ENCODE measurements around the gene INTS3. TPM values are rescaled to one million over a fixed set of nuclear protein-coding genes. Genes with fewer than 3 reads are reported as not detected.

The INTS3 gene
- total and polyA plus RNA-seq, 7 donors: 11.3 to 29.0 (median 22.1) TPM

DNA sequence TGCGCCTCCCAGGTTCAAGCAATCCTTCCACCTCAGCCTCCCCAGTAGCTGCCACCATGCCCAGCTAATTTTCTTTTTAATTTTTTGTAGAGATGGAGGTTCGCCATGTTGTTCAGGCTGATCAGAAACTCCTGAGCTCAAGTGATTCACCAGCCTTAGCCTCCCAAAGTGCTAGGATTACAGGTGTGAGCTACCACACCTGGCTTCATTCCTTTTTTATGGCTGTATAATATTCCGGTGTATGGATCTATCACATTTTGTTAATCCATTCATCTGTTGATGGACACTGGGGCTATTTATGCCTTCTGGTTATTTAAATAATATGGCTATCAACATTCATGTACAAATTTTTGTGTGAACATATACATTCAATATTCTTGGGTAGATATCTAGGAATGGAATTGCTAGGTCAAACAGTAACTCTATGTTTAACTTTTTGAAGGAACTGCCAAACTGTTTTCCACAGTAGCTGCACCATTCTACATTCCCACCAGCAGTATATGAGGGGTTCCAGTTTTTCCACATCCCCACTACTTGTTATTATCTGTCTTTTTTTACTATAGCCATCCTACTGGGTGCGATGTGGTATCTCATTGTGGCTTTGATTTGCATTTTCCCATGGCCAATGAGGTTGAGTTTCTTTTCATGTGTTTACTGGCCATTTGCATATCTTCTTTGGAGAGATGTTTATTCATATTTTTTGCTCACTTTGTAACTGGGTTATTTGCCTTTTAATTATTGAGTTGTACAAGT lies 58.4 kb downstream of the INTS3 start:
- no peaks in the 10 kb centered on the region for H3K36me3 ChIP-seq (ENCODE audit: insufficient read depth in 1 of 2, low read depth in 1 of 2)
- H3K4me3 ChIP-seq: no peak overlapping the region
- H3K4me1 ChIP-seq: peaks cover 30% of the 10 kb centered on the region
- H3K27ac ChIP-seq: no peak overlapping the region
- DNase-seq (peak in 1 of 2 donors; percentile 6), ATAC-seq (no peak)
- 97 to 98% (median 98%) methylated on average over 4 of the region's 4 CpGs for WGBS, 3 donors
- TF ChIP-seq CTCF (IDR thresholded peaks at IDR 0.05): no peak
- no peaks in the 10 kb centered on the region for H3K9me3 ChIP-seq
- no peaks in the 10 kb centered on the region for H3K27me3 ChIP-seq (ENCODE audit: insufficient read depth in 3 of 3, low read length in 2 of 3)
- intact Hi-C loops (cut with DNase I): no loop called here

DNA sequence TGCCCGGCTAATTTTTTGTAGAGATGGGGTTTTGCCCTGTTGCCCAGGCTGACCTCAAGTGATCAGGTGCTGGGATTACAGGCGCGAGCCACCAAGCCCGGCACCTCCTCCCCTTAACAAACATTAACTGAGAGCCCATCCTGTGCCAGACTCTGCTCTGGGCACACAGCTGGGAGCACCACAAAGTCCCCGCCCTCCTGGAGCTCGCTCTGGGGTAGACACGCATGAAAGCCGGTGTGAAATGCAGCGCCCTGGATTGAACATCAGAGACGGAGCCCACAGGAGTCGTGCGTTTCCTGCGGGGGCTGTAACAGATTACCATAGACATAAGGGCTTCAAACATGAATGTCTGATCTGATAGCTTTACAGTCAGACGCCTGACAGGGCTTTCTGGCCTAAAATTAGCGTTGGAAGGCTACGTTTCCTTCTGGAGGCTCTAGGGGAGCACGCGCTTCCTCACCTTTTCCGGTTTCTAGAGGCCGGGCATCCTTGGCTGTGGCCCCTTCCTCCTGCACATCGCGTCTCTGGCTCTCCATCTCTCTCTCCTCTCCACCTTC lies 61.7 kb downstream of the INTS3 start:
- ATAC-seq (peak; percentile 16 to 30 (median 22)), DNase-seq (peak in 1 of 2 donors; percentile 15)
- WGBS, 3 donors: 13 to 23% (median 17%) methylated on average over 22 of the region's 22 CpGs

GRCh38 chr1:153790313-153790965 lies 62.6 kb downstream of the INTS3 start:
- intact Hi-C loops (cut with DNase I): loop anchor here (10.0 kb wide), 2 partner anchors 56 to 154 kb away; partner anchors contain the start of gene DENND4B (in 1 of the 2)
- DNase-seq (peak; percentile 76 to 85), ATAC-seq (peak; percentile 77 to 89 (median 80))
- H3K36me3 ChIP-seq (ENCODE audit: insufficient read depth in 1 of 2, low read depth in 1 of 2): no peaks in the 10 kb centered on the region
- no peak for TF ChIP-seq CTCF (IDR thresholded peaks at IDR 0.05)
- H3K4me1 ChIP-seq: peaks cover 17% of the 10 kb centered on the region
- peak overlapping the region; percentile 50 for H3K4me3 ChIP-seq
- H3K9me3 ChIP-seq: no peaks in the 10 kb centered on the region
- H3K27ac ChIP-seq: peak overlapping the region; percentile 69
- WGBS, 3 donors: 5 to 6% (median 5%) methylated on average over 16 of the region's 16 CpGs
- H3K27me3 ChIP-seq (ENCODE audit: insufficient read depth in 3 of 3, low read length in 2 of 3): no peaks in the 10 kb centered on the region

More for the DNA sequence above, 61.7 kb downstream of the INTS3 start:
- H3K4me1 ChIP-seq: peaks cover 17% of the 10 kb centered on the region
- TF ChIP-seq CTCF (IDR thresholded peaks at IDR 0.05): no peak
- intact Hi-C loops (cut with DNase I): loop anchor here (10.0 kb wide), 2 partner anchors 55 to 155 kb away; partner anchors contain the start of gene DENND4B (in 1 of the 2)
- no peaks in the 10 kb centered on the region for H3K9me3 ChIP-seq
- no peaks in the 10 kb centered on the region for H3K27me3 ChIP-seq (ENCODE audit: insufficient read depth in 3 of 3, low read length in 2 of 3)
- H3K36me3 ChIP-seq (ENCODE audit: insufficient read depth in 1 of 2, low read depth in 1 of 2): no peaks in the 10 kb centered on the region
- peak overlapping the region; percentile 50 for H3K4me3 ChIP-seq
- peak overlapping the region; percentile 69 for H3K27ac ChIP-seq

- no peaks in the 10 kb centered on the region for H3K9me3 ChIP-seq
- no peaks in the 10 kb centered on the region for H3K27me3 ChIP-seq (ENCODE audit: insufficient read depth in 3 of 3, low read length in 2 of 3)
- H3K4me1 ChIP-seq: peaks cover 17% of the 10 kb centered on the region
- peak overlapping the region; percentile 50 for H3K4me3 ChIP-seq
- intact Hi-C loops (cut with DNase I): loop anchor here (10.0 kb wide), 2 partner anchors 56 to 154 kb away; partner anchors contain the start of gene DENND4B (in 1 of the 2)
- 63 to 69% (median 68%) methylated on average over 9 of the region's 9 CpGs for WGBS, 3 donors
- ATAC-seq (peak; percentile 38 to 53 (median 44)), DNase-seq (peak; percentile 36 to 59)
- no peak for TF ChIP-seq CTCF (IDR thresholded peaks at IDR 0.05)
- peak overlapping the region; percentile 69 for H3K27ac ChIP-seq
- no peaks in the 10 kb centered on the region for H3K36me3 ChIP-seq (ENCODE audit: insufficient read depth in 1 of 2, low read depth in 1 of 2)
Measured at GRCh38 chr1:153790966-153791647, 63.3 kb downstream of the INTS3 start.
